ELR (cell line): ENCODE data around the gene FRMD4A.
A peak's percentile ranks its signal among the peaks of the same experiment; 100 is the strongest.

Experiments
- DNase-seq: peaks from one replicate; pipeline ENCODE4 v3.0.0-alpha.2; 2015; ENCODE audit warnings: low read depth

Gene FRMD4A

DNA sequence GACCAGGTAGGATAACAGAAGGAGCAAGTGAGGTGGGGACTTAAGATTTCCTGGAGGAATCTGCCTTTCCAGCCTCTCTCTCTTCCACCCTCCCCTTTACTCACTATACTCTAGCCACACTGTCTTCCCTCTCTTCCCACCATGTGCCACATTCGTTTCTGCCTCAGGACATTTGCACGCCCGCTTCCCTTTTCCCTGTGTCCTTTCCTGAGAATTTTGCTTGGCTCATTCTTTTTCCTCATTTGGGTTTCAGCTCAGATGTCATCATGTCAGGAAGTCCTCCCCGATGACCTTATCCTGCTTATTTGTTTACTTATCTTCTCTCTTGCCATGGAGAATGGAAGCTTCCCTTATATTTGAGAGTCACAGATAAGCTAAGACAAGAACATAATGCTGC is 380.2 kb downstream of the FRMD4A start:
- DNase-seq: peak; percentile 17

DNA sequence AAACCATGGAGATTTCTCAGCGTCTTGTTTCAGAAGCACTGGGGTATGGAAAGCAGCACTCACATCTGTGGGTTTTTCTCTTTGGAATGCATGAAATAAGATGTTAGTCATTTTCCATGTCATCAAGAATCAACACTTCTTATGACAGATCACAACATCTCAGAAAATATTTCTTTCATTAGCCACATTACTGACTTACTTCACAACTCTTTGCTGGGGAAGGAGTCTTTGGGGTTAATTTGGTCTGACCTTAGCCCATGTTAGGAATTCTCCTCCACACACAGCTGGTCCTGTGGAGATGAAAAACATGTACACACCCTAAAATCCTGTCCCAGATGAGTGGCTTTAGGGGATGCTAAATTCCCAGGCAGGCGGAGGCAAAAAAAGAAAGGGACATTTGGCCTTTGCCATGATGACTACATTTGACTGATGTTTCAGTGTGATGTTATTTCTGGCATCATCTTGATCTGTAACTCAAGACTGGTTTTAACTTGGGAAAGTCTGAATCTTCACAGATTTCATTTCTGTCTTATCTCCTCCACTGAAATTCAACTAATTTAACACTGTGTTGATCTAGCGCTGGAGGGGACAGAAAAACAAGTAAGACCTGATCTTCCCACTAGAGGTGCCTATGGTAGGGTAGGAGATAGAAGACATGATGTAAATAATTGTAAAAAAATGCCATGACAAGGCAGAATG is 380.7 kb downstream of the FRMD4A start:
- DNase-seq: peak; percentile 90

DNA sequence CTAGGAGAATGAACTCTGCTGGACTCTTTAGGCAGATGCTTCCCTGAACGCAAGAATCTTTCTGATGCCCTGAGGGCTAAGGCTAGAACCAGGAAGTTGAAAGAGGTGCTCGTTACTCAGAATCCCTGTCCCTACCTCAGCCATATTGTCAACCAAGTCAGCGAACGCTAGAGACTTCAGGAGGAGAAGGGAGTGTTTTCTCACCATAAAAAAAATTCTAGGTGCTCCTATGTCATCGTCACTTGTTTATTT is 384.6 kb downstream of the FRMD4A start:
- peak; percentile 36 for DNase-seq

DNA sequence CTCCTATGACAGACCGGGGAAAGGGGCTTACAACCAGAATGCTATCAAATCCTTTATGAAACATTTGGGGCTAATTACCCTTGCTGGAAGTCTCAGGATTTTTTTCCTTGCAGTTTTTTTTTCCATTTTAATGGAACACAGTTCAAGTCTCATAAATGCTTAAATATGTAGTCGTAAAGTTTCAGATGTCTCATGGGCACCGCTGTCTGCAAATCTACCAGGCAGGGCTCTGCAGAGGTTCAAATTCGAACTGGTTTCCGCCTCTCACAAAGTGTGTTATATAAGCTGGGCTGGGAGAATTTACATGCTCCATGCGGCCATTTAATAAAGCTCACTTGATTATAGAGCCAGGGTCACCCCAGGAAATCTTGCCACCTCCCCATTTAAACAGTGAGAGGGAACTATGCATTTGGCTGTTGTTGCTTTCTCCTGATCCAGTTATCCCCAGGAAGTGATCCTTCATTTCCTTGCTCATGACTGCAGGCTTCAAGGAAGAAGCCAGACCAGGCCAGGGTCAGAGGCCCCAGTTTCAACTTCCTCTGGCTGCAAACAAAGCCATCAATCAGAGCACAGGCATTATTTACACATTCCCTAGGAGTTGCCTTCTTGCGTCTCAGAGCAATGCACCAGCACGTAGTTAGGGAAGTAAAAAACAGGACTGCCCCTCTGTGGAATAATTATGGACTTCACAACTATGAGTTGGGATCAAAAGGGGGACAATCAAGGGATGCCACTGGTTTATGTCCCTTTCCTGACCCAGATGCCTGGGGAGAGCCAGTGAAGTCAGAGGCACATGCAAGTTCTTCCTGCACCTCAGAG is 385.1 kb downstream of the FRMD4A start:
- peak; percentile 24 for DNase-seq

DNA sequence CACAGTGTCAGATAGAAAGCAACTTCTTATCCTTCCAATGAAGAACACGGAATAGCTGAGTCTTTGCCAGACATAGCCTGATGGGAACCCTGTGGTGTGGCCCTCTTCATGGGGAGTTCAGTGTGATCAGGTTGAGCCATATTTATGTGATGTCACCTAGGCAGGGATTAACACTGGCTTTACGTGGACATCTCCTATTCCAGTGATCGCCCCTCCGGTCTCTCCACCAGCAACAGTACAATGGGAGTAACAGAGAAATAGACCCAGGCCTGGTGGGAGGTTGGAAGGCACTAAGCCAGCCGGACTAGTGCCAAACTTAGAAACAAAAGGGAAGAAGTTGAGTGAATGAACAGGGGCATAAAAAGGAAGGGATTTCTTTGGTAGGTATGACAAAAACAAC is 385.9 kb downstream of the FRMD4A start:
- DNase-seq: no peak

DNA sequence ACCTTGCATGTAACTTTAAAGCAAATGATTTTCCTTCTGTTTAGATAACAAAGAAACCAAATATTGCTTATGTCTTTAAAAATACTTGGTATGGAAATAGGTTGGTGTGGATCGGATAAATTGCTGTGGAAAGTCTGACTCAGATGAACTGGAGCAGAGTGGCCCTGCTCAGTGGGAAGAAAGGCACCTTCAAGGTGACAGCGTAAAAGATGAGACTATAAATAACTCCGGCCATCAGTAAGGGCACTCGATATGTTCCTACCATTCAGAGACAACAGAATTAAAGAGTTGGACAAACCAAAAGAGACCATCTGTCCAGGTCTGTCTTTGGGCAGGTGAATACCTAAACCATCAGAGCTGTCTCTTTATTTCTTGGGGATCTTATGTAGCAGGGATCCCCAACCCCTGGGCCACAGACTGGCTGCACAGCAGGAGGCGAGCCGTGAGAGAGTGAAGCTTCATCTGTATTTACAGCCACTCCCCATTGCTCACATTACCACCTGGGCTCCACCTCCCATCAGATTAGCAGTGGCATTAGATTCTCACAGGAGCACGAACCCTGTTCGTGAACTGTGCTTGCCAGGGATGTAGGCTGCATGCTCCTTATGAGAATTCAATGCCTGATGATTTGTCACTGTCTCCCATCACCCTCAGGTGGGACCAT is 386.9 kb downstream of the FRMD4A start:
- DNase-seq: no peak

DNA sequence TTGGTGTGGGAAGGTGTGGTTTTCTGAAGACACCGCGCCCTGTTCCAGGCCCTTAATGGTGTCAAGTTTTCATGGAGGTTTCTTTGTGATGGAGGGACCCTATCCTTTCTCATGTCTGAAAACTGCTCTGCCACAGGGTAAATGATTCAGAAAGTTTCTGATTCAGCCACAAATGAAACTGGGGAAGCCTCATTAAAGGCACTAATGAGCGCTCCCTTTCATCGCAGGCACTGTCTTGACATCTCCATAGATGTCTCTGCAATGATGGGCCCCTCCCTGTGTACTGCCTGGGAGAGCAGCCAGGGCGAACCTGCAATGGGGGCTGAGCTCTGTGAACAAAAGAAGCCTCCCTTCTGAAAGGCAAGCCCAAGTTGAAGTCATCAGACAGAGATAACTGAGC is 388.7 kb downstream of the FRMD4A start:
- DNase-seq: no peak

DNA sequence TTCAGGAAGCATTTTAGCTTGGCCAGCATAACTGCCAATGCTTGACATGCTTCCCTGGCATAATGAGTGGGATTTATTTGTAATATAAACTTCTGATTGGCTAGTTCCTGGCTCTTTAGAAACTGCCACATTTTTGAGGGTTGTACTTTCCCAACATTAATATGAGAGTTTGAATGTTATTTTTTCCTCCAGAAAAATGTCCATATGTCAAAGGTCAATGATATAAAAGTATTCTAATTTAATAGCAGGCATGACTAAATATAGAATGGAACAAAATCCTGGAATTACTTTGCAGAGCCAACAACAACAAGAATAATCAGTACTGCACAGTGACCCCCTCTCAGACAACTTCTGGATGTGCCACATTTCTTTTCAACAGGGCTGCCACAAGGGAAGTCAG is 391.3 kb downstream of the FRMD4A start:
- no peak for DNase-seq

DNA sequence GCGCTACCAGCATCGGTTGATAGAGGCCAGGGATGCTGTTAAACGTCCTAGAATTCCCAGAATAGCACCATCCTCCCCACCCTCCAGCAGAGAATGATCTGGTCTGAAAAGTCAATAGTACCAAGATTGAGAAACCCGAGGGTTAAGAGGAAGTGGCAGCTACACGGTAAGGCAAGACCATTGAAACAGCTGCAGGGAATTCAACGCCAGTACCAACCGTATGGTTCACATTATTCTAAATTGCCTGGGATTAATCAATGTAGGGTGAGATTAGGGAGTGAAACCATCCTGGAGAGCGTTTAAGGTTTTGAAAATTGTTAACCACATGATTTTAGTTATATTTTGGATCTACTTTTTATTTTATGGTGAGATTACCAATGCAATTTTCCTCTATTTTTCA is 391.8 kb downstream of the FRMD4A start:
- DNase-seq: no peak

DNA sequence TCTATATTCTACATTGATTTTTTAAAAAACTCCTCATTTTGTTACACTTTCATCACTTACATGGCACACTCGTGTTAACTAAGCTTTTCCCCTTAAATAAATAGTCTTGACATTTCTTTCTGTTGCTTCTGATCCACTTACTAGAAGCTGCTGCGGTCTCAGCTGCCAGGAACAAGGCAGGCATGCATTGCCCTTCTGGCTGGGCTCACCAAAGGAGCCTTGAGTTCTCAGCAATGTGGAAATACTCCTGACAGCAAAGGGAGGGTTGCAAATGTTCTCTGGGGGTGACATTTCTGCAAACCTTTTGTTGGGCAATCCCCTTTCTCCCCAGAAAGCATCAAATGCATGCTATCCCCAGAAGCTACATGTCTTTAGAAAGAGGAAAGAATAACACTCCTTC is 393.9 kb downstream of the FRMD4A start:
- DNase-seq: no peak

DNA sequence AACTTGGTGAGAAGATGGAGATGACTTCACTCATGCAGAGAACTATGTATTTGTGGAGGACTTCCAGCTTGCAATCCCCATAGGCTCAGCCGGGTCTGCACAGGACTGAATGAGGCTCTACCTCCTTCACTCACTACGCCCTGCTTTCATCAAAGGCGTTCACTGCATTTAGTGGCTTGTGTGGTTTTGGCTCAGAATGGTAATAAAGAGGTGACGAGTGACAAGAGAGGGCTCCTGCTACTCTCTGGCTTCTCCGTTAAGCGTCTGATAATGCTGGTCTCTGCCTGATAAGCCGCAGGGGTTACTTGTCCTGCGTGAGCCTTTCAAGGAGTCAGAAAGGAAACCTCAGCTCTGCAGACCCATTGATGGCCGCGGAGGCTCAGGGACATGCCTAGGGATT is 400.6 kb downstream of the FRMD4A start:
- no peak for DNase-seq

DNA sequence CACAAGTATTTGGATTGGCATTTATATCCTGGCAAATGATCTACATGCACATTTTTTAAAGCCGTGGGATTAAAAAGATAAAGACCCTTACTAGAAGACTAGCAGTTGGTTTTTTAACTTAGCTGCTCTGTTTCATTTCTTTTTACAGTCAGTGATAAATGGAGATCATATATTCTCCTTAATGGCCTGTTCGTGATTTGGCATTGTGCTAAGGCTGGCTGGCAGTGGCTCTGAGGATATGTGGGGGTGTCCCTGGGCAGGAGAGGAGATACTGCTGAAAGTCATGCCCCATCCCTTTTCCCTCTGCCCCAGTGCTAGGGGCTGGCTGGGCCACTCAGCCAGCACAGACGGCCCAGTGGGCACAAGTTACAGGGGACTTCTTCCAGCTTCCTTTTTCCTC is 402.3 kb downstream of the FRMD4A start:
- no peak for DNase-seq

DNA sequence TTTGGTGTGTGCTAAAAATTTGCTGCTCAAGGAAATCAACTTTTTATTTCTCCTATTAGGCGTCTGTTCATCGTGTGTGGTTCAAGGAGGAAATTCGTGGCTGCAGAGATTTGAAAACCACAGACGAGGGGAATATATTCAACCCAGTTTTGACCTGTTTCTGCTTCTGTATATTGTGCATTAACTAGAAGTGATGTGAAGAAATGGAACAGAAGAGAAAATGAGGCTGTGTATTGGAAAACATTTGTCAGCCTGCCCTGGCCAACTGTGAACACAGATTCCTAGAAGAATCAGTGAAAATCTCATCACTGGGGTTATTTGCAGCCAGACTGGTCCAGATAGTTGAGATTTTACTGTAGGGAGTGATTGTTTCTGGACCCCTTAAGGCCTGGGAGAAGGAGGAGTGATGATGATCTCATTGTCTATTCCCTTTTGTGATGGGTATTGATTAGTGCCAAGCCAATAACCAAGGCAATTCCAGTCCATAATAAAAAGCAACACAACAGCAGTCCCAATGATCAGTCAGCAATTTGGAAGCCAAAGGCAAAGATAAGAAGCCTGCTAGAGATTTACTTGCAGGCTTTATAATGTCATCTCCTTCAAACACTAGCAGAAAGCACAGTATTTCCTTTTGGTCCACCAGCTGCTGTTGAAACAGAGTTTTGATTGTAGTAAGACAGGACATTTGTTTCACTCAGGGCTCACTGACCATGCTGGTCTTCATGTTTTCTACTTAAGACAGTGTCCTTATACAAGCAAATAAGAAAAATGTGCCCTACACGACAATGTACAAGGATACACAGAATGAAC is 404.5 kb downstream of the FRMD4A start:
- DNase-seq: no peak

DNA sequence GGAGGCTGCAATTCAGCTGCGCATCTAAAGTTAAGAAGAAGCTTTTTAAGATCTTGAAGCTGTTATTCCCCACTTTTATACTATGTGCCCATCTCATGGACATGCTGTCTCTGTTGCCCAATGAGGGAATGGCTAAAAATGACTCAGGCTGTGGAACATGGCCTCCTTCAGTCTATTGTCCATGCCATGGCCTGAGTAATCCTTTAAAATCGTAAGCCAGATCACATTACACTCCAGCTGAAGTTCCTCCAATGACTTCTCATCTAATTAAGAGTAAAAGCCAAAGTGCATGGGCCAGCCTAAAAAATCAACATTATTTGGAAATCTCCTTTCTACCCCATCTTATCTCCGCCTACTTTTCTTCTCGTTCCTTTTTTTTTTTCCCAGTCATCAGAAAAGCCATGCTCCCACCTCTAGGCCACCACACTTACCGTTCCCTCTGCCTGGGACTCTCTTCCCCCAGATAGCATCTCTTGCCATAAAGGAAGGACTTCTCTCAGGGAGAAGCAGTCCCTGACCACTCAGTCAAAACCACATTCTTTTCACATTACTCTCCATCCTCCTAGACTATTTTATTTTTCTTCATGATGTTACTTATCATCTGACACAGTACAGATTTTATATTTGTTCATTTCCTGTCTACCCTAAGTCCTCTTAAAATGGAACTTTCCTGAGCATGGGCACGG is 406.5 kb downstream of the FRMD4A start:
- DNase-seq: peak; percentile 94

DNA sequence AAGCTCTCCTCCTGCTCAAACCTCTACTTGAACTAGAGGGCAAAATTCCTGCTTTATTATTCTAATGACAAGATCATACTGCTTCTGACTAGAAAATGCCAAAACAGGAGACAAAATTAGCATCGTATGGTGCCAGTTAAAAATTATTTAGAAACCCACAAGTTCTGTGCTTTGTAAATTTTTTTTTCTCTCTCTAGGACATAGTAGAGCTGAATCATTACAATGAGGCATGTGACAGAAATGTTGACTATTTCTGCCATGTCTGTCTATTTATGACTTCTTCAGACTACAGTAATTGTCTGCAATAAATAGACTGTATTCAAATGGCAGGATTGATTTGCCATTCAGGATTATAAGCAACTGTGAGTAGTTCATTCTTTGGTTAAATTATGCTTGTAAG is 408.1 kb downstream of the FRMD4A start:
- DNase-seq: peak; percentile 79

DNA sequence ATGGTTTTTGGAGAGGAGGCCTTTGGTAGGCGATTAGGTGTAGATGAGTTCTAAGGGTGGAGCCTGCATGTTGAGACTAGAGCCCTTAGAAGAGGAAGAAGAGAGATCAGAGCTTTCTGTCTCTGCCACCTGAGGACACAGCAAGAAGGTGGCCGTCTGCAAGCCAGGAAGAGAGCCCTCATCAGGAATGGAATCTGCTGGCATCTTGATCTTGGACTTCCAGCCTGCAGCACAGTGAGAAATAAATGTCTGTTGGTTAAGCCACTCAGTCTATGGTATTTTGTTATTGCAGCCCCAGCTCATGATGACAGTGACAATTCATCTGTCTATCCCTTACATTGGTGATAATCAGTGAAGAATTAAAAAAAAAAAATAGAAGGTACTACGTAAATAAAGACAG is 408.8 kb downstream of the FRMD4A start:
- DNase-seq: no peak

DNA sequence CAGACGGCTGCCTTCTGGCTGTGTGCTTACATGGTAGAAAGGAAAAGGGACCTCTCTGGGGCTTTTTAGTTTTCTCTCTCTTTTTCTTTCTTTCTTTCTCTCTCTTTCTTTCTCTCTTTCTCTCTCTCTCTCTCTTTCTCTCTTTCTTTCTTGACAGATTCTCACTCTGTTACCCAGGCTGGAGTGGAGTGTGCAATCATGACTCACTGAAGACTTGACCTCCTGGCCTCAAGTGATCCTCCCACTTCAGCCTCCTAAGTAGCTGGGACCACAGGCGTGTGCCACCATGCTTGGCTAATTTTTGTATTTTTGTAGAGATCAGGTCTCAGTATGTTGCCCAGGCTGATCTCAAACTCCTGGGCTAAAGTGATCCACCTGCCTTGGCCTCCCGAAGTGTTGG is 409.6 kb downstream of the FRMD4A start:
- DNase-seq: peak; percentile 46

DNA sequence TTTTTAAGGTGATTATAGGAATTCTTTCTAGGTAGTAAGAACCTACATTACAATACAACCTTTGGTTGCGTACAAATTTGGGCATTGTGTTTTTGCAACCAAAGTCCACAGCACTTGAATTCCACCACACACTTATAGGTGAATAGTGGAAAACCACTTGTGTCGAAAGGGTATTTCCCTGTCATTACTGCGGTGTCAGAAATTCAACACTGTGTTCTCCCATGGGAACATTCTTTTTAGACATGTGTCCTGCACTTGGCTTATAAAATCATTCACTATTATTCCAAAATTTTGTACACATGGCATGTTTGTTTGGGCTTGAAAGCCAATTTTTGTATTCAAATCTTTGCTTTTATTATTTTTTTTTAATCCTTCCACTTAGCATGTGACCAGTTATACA is 410.3 kb downstream of the FRMD4A start:
- no peak for DNase-seq

DNA sequence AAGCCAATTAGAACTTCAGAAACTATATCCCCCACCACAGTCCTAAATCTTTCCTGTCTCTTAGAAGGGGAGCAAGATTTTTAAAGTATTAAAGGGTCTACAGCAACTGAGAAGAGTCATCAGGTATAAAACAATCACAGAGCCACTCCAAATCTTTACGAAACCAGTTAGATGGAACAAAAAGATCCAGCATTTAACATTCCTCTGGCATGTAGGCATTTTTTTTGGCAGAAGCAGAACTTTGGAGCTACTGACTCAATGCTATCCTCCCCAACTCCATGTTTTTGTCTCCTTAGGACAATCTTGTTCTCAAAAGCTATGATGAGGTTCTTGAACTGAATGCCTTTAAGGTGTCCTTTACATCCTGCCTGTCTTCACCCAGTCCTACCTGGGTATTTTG is 410.7 kb downstream of the FRMD4A start:
- DNase-seq: no peak

DNA sequence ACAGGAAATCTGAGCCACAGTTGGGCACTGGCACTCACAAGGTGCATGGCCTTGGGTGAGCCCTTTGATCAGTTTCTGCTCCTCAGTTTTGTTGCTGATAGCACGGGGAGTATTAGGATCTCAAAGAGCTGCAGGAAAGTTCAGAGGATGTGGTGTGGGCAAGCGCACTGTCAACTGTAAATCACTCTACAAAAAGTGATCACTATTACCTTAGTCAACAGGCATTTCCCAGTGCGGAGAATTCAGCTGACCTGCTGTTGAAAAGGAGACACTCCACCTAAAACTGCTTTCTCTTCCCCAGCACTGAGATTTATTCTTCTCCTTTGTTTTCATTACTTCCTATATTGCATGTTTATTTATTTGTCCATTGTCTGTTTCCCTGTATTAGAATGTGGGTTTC is 412.9 kb downstream of the FRMD4A start:
- no peak for DNase-seq

DNA sequence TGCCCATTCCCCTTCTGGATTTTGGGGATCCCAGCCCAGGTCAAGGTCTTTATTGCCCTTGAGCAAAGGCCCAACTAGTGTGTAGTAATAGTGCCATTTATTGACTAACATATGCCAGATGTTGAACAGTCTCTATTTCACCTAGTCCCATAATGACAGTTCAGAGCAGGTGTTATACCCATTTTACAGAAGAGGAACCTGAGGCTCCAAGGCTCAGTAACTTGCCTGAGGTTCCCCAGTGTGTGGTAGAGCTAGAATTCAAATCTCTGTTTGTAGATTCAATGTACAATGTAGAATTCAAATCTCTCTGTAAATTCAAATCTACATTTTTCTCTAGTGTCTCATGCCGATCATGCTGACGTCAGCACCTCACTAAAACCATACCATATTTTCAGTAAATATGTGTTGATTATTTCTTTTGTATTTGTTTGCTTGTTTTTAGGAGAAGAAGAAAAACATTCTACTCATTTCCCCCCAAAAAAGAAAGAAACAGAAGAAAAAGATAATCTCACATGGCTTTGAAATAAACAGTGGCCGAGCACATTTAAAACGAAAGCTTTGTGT is 414.3 kb downstream of the FRMD4A start:
- DNase-seq: no peak

DNA sequence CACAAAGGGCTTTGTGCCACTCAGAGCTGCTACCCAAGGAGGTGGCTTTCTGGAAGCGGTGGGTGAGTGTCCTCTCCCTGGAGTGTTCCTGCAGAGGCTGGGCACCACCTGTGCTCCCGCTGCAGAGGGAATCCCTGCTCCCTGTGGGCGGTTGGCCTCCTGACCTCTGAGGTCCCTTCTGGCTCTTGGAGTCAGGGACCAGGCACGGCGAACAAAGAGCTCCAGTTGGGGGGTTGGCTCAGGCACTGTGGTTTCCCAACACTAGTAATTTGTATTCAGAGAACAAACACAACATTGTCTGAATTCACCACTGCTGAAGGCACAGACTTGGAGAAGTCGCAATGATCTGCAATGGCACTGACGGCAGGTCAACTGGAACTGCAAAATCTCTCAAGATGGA is 415.0 kb downstream of the FRMD4A start:
- DNase-seq: no peak
